ENCODE measurements around the gene GPR183. TPM values are rescaled to one million over a fixed set of nuclear protein-coding genes. Genes with fewer than 3 reads are reported as not detected.
"Not testable (repeated sequence)": the region's sequence is repeated elsewhere in the genome, so short reads cannot be mapped to it uniquely, and the experiment has no call there.

GPR183 gene
- polyA plus RNA-seq, 5 donors = 8.7 to 11.1 (median 9.8) TPM

GRCh38 chr13:99250982-99251825 is 56.0 kb downstream of the GPR183 start:
- DNase-seq = no peak

- DNase-seq = not testable (repeated sequence)
These were observed 57.6 kb downstream of the GPR183 start for GRCh38 chr13:99249606-99250005.

GRCh38 chr13:99249178-99249577 is 58.0 kb downstream of the GPR183 start:
- DNase-seq = not testable (repeated sequence)

GRCh38 chr13:99246100-99246499 is 61.1 kb downstream of the GPR183 start:
- DNase-seq = no peak

Other genes with a start within 250 kb of the GPR183 start
- 10 to 100 TPM; 65.7 to 73.6 (median 69.7) TPM for gene UBAC2, start 106.5 kb downstream of the GPR183 start, polyA plus RNA-seq (ENCODE audit: insufficient read depth in 1 of 5, insufficient read length in 5 of 5, low replicate concordance in 1 of 5)
- under 1 TPM; 0.30 to 0.46 (median 0.35) TPM for gene GPR18, start 49.0 kb downstream of the GPR183 start, polyA plus RNA-seq (ENCODE audit: insufficient read depth in 1 of 5, insufficient read length in 5 of 5, low replicate concordance in 1 of 5)
- 100 to 1,000 TPM; 125 to 157 (median 150) TPM for gene TM9SF2, start 194.1 kb upstream of the GPR183 start, polyA plus RNA-seq (ENCODE audit: insufficient read depth in 1 of 5, insufficient read length in 5 of 5, low replicate concordance in 1 of 5)

Measured in right lung (tissue), 5 donors.